K562 (cell line): ENCODE results near the gene LRRC30. TPM values are rescaled to one million over a fixed set of nuclear protein-coding genes. Genes with fewer than 3 reads are reported as not detected.
"Not testable (repeated sequence)": the region's sequence is repeated elsewhere in the genome, so short reads cannot be mapped to it uniquely, and the experiment has no call there.

ENCODE experiments used
- ATAC-seq: fragments of 200-7000 bp; cut with Tn5 transposase; 3 replicates; pipeline ENCODE4 v1.9.1; 2020; ENCODE audit warnings: moderate library complexity
- BruUV-seq: library from RNA; stranded (reverse); fragments of 400-500 nt; replicated peaks from 2 replicates; lab custom pipeline; 2021; lab: Mats Ljungman, UMichigan
- CTCF ChIA-PET: fragments of 300-600 bp; formaldehyde crosslinking; extraction: SDS; loops from one replicate; lab custom pipeline; 2021; ENCODE audit warnings: low intra/inter-chr PET ratio; lab: Yijun Ruan, JAX
- POLR2A ChIA-PET: fragments of 300-600, 350-650 bp; sonication (Branson Sonifier 250); formaldehyde crosslinking; extraction: SDS; loops from one replicate; lab custom pipeline; 2021; ENCODE audit warnings: antibody characterized with exemption, inconsistent platforms; lab: Yijun Ruan, JAX
- DNase-seq, 4 experiments: peaks; one replicate each; pipeline versions ENCODE4 v3.0.0 to v3.0.0-alpha.2; 2011 to 2018; ENCODE audit warnings: low spot score in 3 of 4, mixed read lengths in 3 of 4; ENCODE audit errors: extremely low read depth in 1 of 4
- FAIRE-seq: peaks from 2 replicates; lab custom pipeline; 2011; peaks lifted over from hg19 to GRCh38; lab: Jason Lieb, UNC
- H2AFZ ChIP-seq: 2 replicates; pipeline ENCODE4 v1.6.0; 2011; ENCODE audit warnings: low read depth, low read length, control low read depth, inconsistent platforms
- H3K27ac ChIP-seq: fragments of 200-600 bp; 3 replicates; pipeline ENCODE4 v1.8.0; 2011; ENCODE audit warnings: low read depth, mild to moderate bottlenecking, control low read depth, inconsistent platforms, low read length, moderate library complexity, mixed read lengths; ENCODE audit errors: extremely low read depth
- H3K27me3 ChIP-seq, 2 experiments: fragments of 300-600 bp in 1 of 2; 2 replicates in 1 of 2; 3 replicates in 1 of 2; pipeline versions ENCODE4 v1.6.0 to v1.8.0; 2011; ENCODE audit warnings: inconsistent platforms in 2 of 2, low read length in 2 of 2, mild to moderate bottlenecking in 1 of 2, mixed read lengths in 1 of 2, moderate library complexity in 1 of 2; ENCODE audit not compliant: control insufficient read depth in 2 of 2, insufficient read depth in 2 of 2
- H3K36me3 ChIP-seq: fragments of 300-600 bp; 3 replicates; pipeline ENCODE4 v1.8.0; 2011; ENCODE audit warnings: mild to moderate bottlenecking, low read length, inconsistent platforms; ENCODE audit not compliant: control insufficient read depth, insufficient read depth
- H3K4me1 ChIP-seq, 2 experiments: fragments of 200-600 bp in 1 of 2; replicated peaks in 1 of 2; 2 replicates in 1 of 2; 3 replicates in 1 of 2; pipeline versions ENCODE4 v1.5.1 to v1.8.0; 2011; ENCODE audit warnings: inconsistent platforms in 2 of 2, low read length in 2 of 2, mild to moderate bottlenecking in 1 of 2, mixed read lengths in 1 of 2, moderate library complexity in 1 of 2; ENCODE audit not compliant: control insufficient read depth in 2 of 2, insufficient read depth in 2 of 2
- H3K4me2 ChIP-seq: 2 replicates; pipeline ENCODE4 v1.6.1; 2011; ENCODE audit warnings: low read length, control low read depth, inconsistent platforms, mixed read lengths; ENCODE audit not compliant: insufficient read depth
- H3K4me3 ChIP-seq: fragments of 200-600 bp; sonication (generic), shearing (Covaris generic); 2 replicates; pipeline ENCODE4 v1.5.1; 2016; ENCODE audit warnings: control low read depth, inconsistent platforms
- H3K79me2 ChIP-seq: fragments of 200-600 bp; 3 replicates; pipeline ENCODE4 v1.8.0; 2011; ENCODE audit warnings: low read length, inconsistent platforms; ENCODE audit not compliant: control insufficient read depth, insufficient read depth
- H3K9ac ChIP-seq, 2 experiments: 2 replicates each; pipeline versions ENCODE4 v1.6.0 to v1.6.1; 2011; ENCODE audit warnings: low read depth in 2 of 2, low read length in 2 of 2, control low read depth in 1 of 2, inconsistent platforms in 1 of 2, mild to moderate bottlenecking in 1 of 2, mixed read lengths in 1 of 2; ENCODE audit not compliant: insufficient read depth in 1 of 2
- H3K9me1 ChIP-seq: one replicate; pipeline ENCODE4 v1.6.0; 2011; ENCODE audit warnings: inconsistent platforms, mild to moderate bottlenecking, low read length, moderate library complexity; ENCODE audit not compliant: control insufficient read depth, insufficient read depth
- H3K9me3 ChIP-seq: replicated peaks from 2 replicates; pipeline ENCODE4 v1.5.1; 2011; ENCODE audit warnings: low read depth, low read length, inconsistent platforms; ENCODE audit not compliant: control insufficient read depth, insufficient read depth
- H4K20me1 ChIP-seq: replicated peaks from 2 replicates; pipeline ENCODE4 v1.6.1; 2011; ENCODE audit warnings: low read length, inconsistent platforms, mixed read lengths; ENCODE audit not compliant: control insufficient read depth, insufficient read depth
- KDM1A ChIP-seq, 2 experiments: fragments of 450-650 bp; IDR thresholded peaks; 2 replicates each; pipeline ENCODE4 v1.6.1; 2016; ENCODE audit warnings: mild to moderate bottlenecking in 2 of 2
- L3MBTL2 ChIP-seq: fragments of 450-650 bp; IDR thresholded peaks from 2 replicates; pipeline ENCODE4 v1.6.1; 2016; ENCODE audit warnings: mild to moderate bottlenecking, moderate library complexity
- RUNX1 ChIP-seq: sonication (generic); IDR thresholded peaks from 2 replicates; pipeline ENCODE4 v1.6.1; 2016; ENCODE audit warnings: antibody characterized with exemption, low read depth
- TSC22D4 ChIP-seq: fragments of 450-650 bp; IDR thresholded peaks from 2 replicates; pipeline ENCODE4 v1.6.1; 2016; ENCODE audit warnings: missing genetic modification characterization, missing biosample characterization, control low read depth
- ZKSCAN3 ChIP-seq: fragments of 250-450 bp; sonication (Bioruptor Pico); IDR thresholded peaks from 2 replicates; pipeline ENCODE4 v1.4.0; 2020
- ZNF175 ChIP-seq: fragments of 200-800 bp; sonication (Bioruptor generic); IDR thresholded peaks from 2 replicates; pipeline ENCODE4 v1.6.1; 2016; ENCODE audit warnings: low read depth, mild to moderate bottlenecking, missing genetic modification characterization, missing compliant biosample characterization
- ZNF609 ChIP-seq: sonication (generic); formaldehyde crosslinking; IDR thresholded peaks from 2 replicates; pipeline ENCODE4 v1.8.1; 2023; ENCODE audit warnings: missing genetic modification reagents, mild to moderate bottlenecking, borderline replicate concordance
- WGBS: fragments of 100-300 bp; shearing (Covaris generic); methylation state at CpG from one replicate; pipeline ENCODE4 v1.1.6; 2016; ENCODE audit warnings: low coverage, mixed read lengths; ENCODE audit not compliant: insufficient coverage; ENCODE audit errors: missing lambda C conversion rate; 5-methylcytosine and 5-hydroxymethylcytosine counted together
- in situ Hi-C: fragments of 300-500 bp; cut with MboI; formaldehyde crosslinking; loops from 4 replicates; pipeline ENCODE4 v1.15.0; 2018; ENCODE audit warnings: inconsistent platforms, mixed read lengths
- intact Hi-C: fragments of 100-400 bp; cut with micrococcal nuclease; formaldehyde crosslinking; loops from 2 replicates; pipeline ENCODE4 v1.14.2; 2022
- polyA plus RNA-seq, 8 experiments: library from polyadenylated mRNA; depleted of rRNA in 4 of 8; stranded (reverse) in 5 of 8; unstranded in 3 of 8; fragments of >200 nt; fragmentation: Nextera tagmentation in 2 of 8; fragmentation: Illumina TruSeq in 1 of 8; extraction: Ambion mirVana in 2 of 8; extraction: Trizol in 1 of 8; gene quantifications; 2 replicates each; pipeline versions ENCODE4 v1.2.1 to v1.2.3, GENCODE V29; 2011 to 2014; ENCODE audit warnings: inconsistent platforms in 1 of 8, missing spikeins in 1 of 8
- total RNA-seq, 7 experiments: library from RNA; depleted of rRNA in 6 of 7; stranded (reverse); fragments of >200 nt in 6 of 7; fragmentation: Illumina TruSeq in 2 of 7; extraction: Trizol in 2 of 7; gene quantifications; 2 replicates each; pipeline versions ENCODE4 v1.2.1 to v1.2.3, GENCODE V29; 2011 to 2021; ENCODE audit warnings: low replicate concordance in 1 of 7

Gene LRRC30
- total and polyA plus RNA-seq, 9 of the 15 experiments (the other 6 are each of a cell fraction or from before 2014, with no cell fraction given) = not detected

DNA sequence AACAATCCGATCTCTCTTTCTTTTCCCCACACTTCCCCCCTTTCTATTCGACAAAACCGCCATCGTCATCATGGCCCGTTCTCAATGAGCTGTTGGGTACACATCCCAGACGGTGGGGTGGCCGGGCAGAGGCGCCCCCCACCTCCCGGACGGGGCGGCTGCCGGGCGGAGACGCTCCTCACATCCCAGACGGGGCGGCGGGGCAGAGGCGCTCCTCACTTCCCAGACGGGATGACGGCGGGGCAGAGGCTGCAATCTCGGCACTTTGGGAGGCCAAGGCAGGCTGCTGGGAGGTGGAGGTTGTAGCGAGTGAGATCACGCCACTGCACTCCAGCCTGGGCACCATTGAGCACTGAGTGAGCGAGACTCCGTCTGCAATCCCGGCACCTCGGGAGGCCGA, 27.3 kb upstream of the LRRC30 start:
- BruUV-seq, H3K27ac ChIP-seq, H3K9me1 ChIP-seq, DNase-seq, H3K9ac ChIP-seq, H3K4me3 ChIP-seq, H3K36me3 ChIP-seq, intact Hi-C loops, H3K9me3 ChIP-seq, ATAC-seq, H3K4me1 ChIP-seq, H2AFZ ChIP-seq, FAIRE-seq, in situ Hi-C loops, H4K20me1 ChIP-seq, CTCF ChIA-PET, H3K4me2 ChIP-seq, H3K79me2 ChIP-seq: not testable (repeated sequence)
- POLR2A ChIA-PET = interaction anchor here (1.3 kb wide), 1 partner anchor 165 kb away, joined by 3 read pairs; no protein-coding TSS in a partner anchor
- 3% methylated on average over 24 of the region's 29 CpGs for WGBS
- H3K27me3 ChIP-seq = peaks cover 4 to 11% of the 10 kb centered on the region in 2 experiments; a peak in 3 of 5 replicates

DNA sequence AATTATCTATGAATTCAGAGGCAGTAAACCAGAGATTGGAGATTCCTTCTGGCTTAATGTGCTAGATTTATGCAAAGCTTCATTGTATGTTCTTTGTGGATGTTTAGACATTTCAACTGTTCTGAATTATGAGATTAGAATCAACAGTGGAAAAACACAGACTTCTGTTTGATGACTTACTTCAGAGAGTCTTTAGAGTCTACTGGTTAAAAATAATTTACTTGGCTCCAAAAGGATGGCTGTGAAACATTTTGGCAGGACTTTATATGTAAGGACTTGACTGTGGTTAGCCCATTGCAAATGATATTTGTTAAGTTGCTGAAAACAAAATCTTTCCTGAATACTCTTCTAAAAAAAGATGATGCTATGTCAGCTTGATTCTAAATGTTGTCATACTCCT, 25.5 kb upstream of the LRRC30 start:
- Histone ChIP-seq H3K4me3 (no peak overlapping the region), H2AFZ (no peak overlapping the region), H3K9me3 (no peaks in the 10 kb centered on the region), H3K27ac (no peak overlapping the region), H3K9me1 (no peaks in the 10 kb centered on the region), H4K20me1 (no peaks in the 10 kb centered on the region), H3K9ac (no peak overlapping the region), H3K79me2 (no peaks in the 10 kb centered on the region), H3K36me3 (no peaks in the 10 kb centered on the region), H3K27me3 (peaks cover 7 to 13% of the 10 kb centered on the region in 2 experiments; a peak in 3 of 5 replicates), H3K4me2 (no peak overlapping the region), H3K4me1 (no peaks in the 10 kb centered on the region)
- intact Hi-C loops = no loop called here
- no TSS peak for BruUV-seq
- ChIA-PET POLR2A (no interaction called here), CTCF (no interaction called here)
- FAIRE-seq = no peak
- ATAC-seq = no peak
- TF ChIP-seq RUNX1 (no peak), KDM1A (IDR thresholded peaks at IDR 0.05) (no peak), ZKSCAN3 (CRISPR knock-in tag) (no peak), ZNF175 (CRISPR knock-in tag) (no peak), TSC22D4 (no peak), ZNF609 (CRISPR knock-in tag) (no peak), L3MBTL2 (no peak)
- in situ Hi-C loops = no loop called here
- DNase-seq = no peak
